CD4-positive, alpha-beta T cell treated with Interferon gamma for 1 hour (primary cell): Measurements from ENCODE around the gene EFCAB5.
"Not testable (repeated sequence)": the region's sequence is repeated elsewhere in the genome, so short reads cannot be mapped to it uniquely, and the experiment has no call there.

Experiments used
- DNase-seq: peaks from one replicate; pipeline ENCODE4 v3.0.0-alpha.2; 2020

The EFCAB5 gene

DNA sequence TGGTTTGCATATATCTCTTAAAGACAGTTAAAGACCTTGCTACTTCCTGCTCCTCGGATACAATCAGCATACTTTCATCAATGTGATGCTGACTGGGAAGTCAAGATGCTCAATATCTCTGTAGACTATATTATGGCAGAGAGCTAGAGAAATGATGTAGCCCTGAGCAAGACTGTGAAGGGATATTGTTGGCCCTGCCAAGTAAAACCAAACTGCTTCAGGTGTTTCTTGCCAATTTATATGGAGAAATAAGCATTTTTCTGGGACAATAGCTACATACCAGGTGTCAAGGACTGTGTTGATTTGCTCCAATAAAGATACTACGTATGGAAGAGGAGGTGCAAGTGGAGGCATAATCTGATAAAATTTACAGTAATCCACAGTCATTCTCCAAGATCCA, 4.7 kb upstream of the EFCAB5 start:
- DNase-seq = no peak

DNA sequence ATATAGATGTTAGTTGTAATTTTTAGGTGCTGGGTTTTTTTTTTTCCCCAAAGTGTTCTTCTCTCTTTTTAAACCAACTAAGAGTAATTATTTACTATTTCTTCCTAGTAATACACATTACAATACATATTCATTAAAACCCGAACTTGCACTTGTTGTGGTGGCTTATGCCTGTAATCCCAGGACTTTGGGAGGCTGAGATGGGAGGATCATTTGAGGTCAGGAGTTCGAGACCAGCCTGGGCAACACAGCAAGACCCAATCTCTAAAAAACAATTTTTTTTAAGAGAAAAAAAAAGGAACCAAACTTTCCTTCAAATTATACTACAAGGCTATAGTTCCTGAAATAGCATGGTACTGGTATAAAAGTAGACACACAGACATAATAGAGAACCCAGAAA, 3.8 kb downstream of the EFCAB5 start:
- no peak for DNase-seq

GRCh38 chr17:29948448-29949215, 7.2 kb downstream of the EFCAB5 start:
- DNase-seq = no peak

- no peak for DNase-seq
Measured at GRCh38 chr17:29949696-29950095, 8.3 kb downstream of the EFCAB5 start.

GRCh38 chr17:29954405-29954804, 13.0 kb downstream of the EFCAB5 start:
- DNase-seq = no peak

DNA sequence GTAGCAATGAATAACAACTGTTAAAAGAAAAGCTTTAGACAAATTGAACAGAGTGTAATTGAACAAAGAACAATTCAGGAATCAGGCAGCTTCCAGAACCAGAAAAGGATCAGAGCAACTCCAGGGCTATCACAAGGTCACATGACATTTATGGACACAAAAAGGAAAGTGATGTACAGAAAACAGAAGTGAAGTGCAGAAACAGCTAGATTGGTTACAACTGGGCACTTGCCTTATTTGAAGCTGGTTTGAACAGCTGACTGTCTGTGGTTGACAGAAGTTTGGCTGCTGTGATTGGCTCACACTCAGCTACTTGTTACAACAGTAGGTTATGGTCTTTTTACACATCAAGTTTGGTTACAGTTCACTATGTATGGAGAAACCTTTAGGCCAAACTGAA, 14.8 kb downstream of the EFCAB5 start:
- no peak for DNase-seq

DNA sequence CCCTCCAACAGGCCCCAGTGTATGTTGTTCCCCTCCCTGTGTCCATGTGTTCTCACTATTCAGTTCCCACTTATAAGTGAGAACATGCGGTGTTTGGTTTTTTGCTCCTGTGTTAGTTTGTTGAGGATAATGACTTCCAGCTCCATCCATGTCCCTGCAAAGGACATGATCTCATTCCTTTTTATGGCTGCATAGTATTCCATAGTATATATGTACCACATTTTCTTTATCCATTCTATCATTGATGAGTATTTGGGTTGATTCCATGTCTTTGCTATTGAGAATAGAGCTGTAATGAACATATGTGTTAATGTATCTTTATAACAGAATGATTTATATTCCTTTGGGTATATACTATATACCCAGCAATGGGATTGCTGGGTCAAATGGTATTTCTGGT, 16.1 kb downstream of the EFCAB5 start:
- not testable (repeated sequence) for DNase-seq

DNA sequence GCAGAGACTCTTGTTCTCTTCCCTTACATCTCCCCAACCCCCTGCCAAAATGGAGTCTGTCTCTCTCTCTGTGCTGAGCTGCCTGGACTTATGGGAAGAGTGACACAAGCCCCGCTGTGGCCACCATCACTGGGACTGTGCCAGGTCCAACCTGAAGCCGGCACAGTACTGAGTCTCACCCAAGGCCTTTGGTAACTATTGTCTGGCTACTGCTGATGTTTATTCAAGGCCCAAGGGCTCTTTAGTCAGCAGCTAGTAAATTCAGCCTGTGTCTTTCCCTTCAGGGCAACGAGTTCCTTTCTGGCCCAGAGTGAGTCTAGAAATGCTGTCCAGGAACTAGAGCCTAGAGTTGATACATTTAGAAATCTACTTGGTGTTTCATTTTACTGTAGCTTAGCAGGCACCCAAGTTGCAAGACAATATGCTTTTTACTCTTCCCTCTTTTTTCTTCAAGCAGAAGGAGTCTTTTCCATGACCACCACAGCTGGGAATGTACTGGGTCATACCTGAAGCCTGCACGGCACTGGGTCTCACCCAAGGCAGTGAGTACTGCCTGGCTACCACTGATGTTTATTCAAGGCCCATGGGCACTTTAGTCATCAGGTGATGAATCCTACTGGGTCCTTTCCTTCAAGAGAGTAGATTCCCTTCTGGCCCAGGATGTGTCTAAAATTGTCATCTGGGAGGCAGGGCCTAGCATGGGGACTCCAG, 17.7 kb downstream of the EFCAB5 start:
- no peak for DNase-seq

GRCh38 chr17:29959658-29960337, 18.4 kb downstream of the EFCAB5 start:
- DNase-seq = no peak

GRCh38 chr17:29962656-29963055, 21.2 kb downstream of the EFCAB5 start:
- DNase-seq = no peak

- DNase-seq = no peak
Measured at GRCh38 chr17:29968271-29968670, 26.8 kb downstream of the EFCAB5 start.

GRCh38 chr17:29972277-29972676, 30.8 kb downstream of the EFCAB5 start:
- DNase-seq = no peak

- no peak for DNase-seq
Measured at GRCh38 chr17:29973005-29973404, 31.6 kb downstream of the EFCAB5 start.

DNA sequence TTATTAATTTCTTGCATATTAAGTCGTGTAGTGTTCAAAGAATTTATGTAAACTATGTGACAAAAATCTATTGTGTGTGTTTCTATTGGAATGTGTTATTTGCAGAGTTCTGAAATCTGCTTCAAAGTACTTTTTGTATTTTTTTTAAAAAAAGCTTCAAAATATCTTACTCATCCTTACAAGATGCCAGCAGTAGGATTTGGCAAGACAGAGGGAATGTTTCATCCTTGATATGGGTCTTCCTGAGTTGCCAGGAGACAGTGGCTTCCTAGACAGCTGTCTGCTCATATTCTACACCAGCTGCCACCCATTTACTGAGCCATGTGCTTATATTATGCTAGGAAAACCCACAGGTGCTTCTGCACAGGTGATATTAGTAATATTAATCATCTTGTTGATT, 36.4 kb downstream of the EFCAB5 start:
- no peak for DNase-seq

GRCh38 chr17:29980261-29980660, 38.8 kb downstream of the EFCAB5 start:
- DNase-seq = no peak

DNA sequence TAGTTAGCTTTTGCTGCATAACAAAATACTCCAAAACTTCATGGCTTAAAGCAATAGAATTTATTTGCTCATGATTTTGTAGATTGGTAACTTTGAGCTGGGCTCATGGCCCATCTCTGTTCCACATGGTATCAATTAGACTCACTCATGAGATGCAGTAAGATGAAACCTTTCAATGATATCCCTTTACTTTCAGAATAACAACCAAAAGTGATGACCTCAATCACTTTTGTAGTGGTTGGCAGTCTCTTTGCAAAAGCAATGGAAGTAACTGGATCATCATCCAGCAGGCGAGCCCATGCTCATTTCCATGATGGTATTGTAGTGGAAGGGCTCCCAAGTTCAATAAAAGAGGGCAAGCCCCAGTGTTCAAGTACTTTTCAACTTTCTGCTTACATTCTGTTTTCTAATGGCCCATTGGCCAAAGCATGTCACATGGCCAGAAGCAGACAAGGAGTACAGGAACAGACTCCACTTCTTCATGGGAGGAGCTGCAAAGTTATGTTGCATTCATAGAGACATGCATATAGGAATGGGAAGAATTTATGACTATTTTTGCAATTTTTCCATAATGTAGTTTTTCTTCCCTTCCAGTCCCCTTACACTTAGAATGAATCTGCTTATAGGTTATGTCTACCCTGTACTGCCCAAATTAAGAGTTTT, 41.7 kb downstream of the EFCAB5 start:
- DNase-seq = no peak

- no peak for DNase-seq
Measured at GRCh38 chr17:29996458-29996857, 55.0 kb downstream of the EFCAB5 start.

DNA sequence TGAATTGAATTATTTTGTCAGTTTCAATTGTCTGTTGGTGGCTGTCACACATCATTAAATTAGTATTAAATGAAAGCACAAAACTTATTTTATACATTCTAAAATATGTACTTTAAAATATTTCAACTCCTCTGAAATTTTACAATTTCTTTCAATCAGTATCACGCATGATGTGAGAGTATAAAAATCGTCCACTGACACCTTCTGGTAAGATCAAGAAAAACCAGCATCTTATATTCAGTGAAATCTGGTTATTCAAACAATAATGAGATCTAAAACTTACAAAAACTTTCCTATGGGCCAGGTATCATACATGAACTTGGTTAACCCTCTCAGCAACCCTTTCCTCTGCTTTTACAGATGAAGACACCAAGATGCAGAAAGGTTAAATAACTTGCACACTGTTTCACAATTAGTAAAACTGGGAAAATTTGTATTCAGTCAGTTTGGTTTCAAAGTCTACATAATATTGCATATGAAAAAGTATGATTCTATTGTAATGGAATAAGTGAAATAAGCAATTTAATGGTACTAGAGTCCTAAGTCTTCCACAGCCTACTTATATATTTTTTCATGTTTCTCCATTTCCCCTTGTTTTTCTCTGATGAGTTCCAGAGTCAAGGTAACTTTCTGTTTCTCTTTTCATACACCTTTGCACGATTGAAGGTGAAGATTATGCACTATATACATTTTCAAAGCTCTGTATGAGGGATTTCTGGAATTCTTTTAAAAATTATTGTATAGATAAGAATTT, 58.7 kb downstream of the EFCAB5 start:
- no peak for DNase-seq

GRCh38 chr17:30000755-30001257, 59.4 kb downstream of the EFCAB5 start:
- no peak for DNase-seq

DNA sequence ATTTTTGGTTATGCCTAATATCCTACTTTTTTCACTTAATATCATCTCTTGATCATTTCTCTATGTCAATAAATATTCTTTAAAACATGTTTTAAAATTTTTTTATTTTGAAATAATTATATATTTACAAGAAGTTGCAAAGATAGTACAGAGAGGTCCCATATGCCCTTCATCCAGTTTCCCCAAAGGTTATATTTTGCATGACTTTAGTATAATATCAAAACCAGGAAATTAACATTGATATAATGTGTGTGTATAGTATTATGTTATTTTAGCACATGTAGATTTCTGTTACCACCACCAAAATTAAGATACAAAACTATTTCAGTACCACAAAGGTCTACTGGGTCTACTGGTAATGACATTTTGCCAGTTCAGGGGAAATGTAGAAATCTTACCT, 60.7 kb downstream of the EFCAB5 start:
- no peak for DNase-seq

- no peak for DNase-seq
Measured at GRCh38 chr17:30005709-30006320, 64.4 kb downstream of the EFCAB5 start.

DNA sequence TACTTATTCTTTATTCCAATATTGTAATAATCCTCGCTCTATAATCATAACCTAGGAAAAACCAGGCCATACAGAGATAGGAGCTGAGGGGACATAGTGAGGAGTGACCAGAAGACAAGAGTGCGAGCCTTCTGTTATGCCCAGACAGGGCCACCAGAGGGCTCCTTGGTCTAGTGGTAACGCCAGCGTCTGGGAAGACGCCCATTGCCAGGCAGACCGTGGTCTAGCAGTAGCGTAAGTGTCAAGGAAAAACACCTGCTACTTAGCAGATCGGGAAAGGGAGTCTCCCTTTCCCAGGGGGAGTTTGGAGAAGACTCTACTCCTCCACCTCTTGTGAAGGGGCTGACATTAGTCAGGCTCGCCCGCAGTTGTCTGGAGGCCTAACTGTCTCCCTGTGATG, 70.5 kb downstream of the EFCAB5 start:
- DNase-seq = not testable (repeated sequence)
